CD8-positive, alpha-beta memory T cell (primary cell): ENCODE results near the gene BCAP31. TPM values are rescaled to one million over a fixed set of nuclear protein-coding genes. Genes with fewer than 3 reads are reported as not detected.

Experiments used
- CTCF ChIA-PET: fragments of 350-600 bp; sonication (Branson Sonifier 250); formaldehyde crosslinking; loops from one replicate; lab custom pipeline; 2021; ENCODE audit warnings: antibody characterized with exemption; lab: Charles Lee
- POLR2A ChIA-PET: fragments of 350-600 bp; sonication (Branson Sonifier 250); formaldehyde crosslinking; loops from one replicate; lab custom pipeline; 2021; ENCODE audit warnings: antibody characterized with exemption; lab: Charles Lee
- DNase-seq, 5 donors: peaks; one replicate each; pipeline versions ENCODE4 v3.0.0 to v3.0.0-alpha.2; 2020 to 2022; ENCODE audit warnings: mixed read lengths in 1 of 5
- H3K27ac ChIP-seq: one replicate; pipeline ENCODE4 v1.7.0; 2013; ENCODE audit warnings: low read depth, mild to moderate bottlenecking, low read length, moderate library complexity
- H3K27me3 ChIP-seq: 2 replicates; pipeline ENCODE4 v1.7.0; 2013; ENCODE audit warnings: low read length, mild to moderate bottlenecking; ENCODE audit not compliant: insufficient read depth, poor library complexity, severe bottlenecking
- H3K36me3 ChIP-seq: 2 replicates; pipeline ENCODE4 v1.7.0; 2013; ENCODE audit warnings: mild to moderate bottlenecking, low read length, moderate library complexity; ENCODE audit not compliant: insufficient read depth
- H3K4me1 ChIP-seq: 2 replicates; pipeline ENCODE4 v1.7.0; 2013; ENCODE audit warnings: mild to moderate bottlenecking, low read length, moderate library complexity; ENCODE audit not compliant: insufficient read depth
- H3K4me3 ChIP-seq: 2 replicates; pipeline ENCODE4 v1.7.0; 2013; ENCODE audit warnings: mild to moderate bottlenecking, low read length
- H3K9me3 ChIP-seq: 2 replicates; pipeline ENCODE4 v1.7.0; 2013; ENCODE audit warnings: mild to moderate bottlenecking, low read length
- H3K27ac Mint-ChIP-seq, 8 donors: one replicate each; pipeline ENCODE4 v1.8.0; 2020 to 2021; ENCODE audit warnings: mixed read lengths in 8 of 8, mild to moderate bottlenecking in 6 of 8, inconsistent platforms in 3 of 8, moderate library complexity in 3 of 8
- H3K27me3 Mint-ChIP-seq, 2 donors: one replicate each; pipeline ENCODE4 v1.8.0; 2020 to 2021; ENCODE audit warnings: mixed read lengths in 2 of 2, mild to moderate bottlenecking in 1 of 2, moderate library complexity in 1 of 2
- H3K36me3 Mint-ChIP-seq, 3 donors: one replicate each; pipeline ENCODE4 v1.8.0; 2020 to 2021; ENCODE audit warnings: mixed read lengths in 3 of 3, inconsistent platforms in 1 of 3, mild to moderate bottlenecking in 1 of 3
- H3K4me1 Mint-ChIP-seq, 3 donors: one replicate each; pipeline ENCODE4 v1.8.0; 2020 to 2021; ENCODE audit warnings: mixed read lengths in 3 of 3, inconsistent platforms in 1 of 3, mild to moderate bottlenecking in 1 of 3
- H3K4me3 Mint-ChIP-seq, 7 donors: one replicate each; pipeline ENCODE4 v1.8.0; 2020 to 2021; ENCODE audit warnings: mixed read lengths in 7 of 7, mild to moderate bottlenecking in 6 of 7, moderate library complexity in 4 of 7, inconsistent platforms in 2 of 7
- H3K9me3 Mint-ChIP-seq, 5 donors: one replicate each; pipeline ENCODE4 v1.8.0; 2020 to 2022; ENCODE audit warnings: mixed read lengths in 5 of 5, mild to moderate bottlenecking in 3 of 5, moderate library complexity in 2 of 5, inconsistent platforms in 1 of 5
- polyA plus RNA-seq: library from polyadenylated mRNA; unstranded; fragments of 300-500 nt; fragmentation: Illumina TruSeq; gene quantifications from one replicate; pipeline ENCODE4 v1.2.3, GENCODE V29; 2021
- total RNA-seq, 2 experiments: library from RNA; stranded (reverse); gene quantifications; one replicate each; pipeline ENCODE4 v1.2.3, GENCODE V29; 2021

Gene BCAP31
- total and polyA plus RNA-seq, 3 experiments from 2014 or later: 140 to 333 (median 153) TPM

- CTCF ChIA-PET: no interaction called here
- Mint-ChIP-seq H3K4me1 (no peaks in the 10 kb centered on the region), H3K27ac (no peak overlapping the region), H3K27me3 (peaks cover 0 to 5% of the 10 kb centered on the region in 2 donors), H3K4me3 (peak overlapping the region in 3 of 7 donors; percentile 37 to 55 (median 38)), H3K36me3 (peaks cover 0 to 2% (median 0%) of the 10 kb centered on the region in 3 donors), H3K9me3 (no peaks in the 10 kb centered on the region)
- H3K4me3 ChIP-seq: no peak overlapping the region
- no peaks in the 10 kb centered on the region for H3K9me3 ChIP-seq
- no peaks in the 10 kb centered on the region for H3K36me3 ChIP-seq
- H3K27ac ChIP-seq: peak overlapping the region; percentile 31
- POLR2A ChIA-PET: no interaction called here
- H3K27me3 ChIP-seq: no peaks in the 10 kb centered on the region
- no peak for DNase-seq
- H3K4me1 ChIP-seq: no peaks in the 10 kb centered on the region
Observed at GRCh38 chrX:153690466-153690865, 33.7 kb downstream of the BCAP31 start.

GRCh38 chrX:153689654-153690465 lies 34.3 kb downstream of the BCAP31 start:
- peak overlapping the region; percentile 31 for H3K27ac ChIP-seq
- no peaks in the 10 kb centered on the region for H3K36me3 ChIP-seq
- H3K27me3 Mint-ChIP-seq: peaks cover 0 to 5% of the 10 kb centered on the region in 2 donors
- H3K9me3 Mint-ChIP-seq: no peaks in the 10 kb centered on the region
- H3K27me3 ChIP-seq: no peaks in the 10 kb centered on the region
- no peak for DNase-seq
- no peak overlapping the region for H3K27ac Mint-ChIP-seq
- H3K9me3 ChIP-seq: no peaks in the 10 kb centered on the region
- no peaks in the 10 kb centered on the region for H3K4me1 ChIP-seq
- H3K4me3 Mint-ChIP-seq: peak overlapping the region in 4 of 7 donors; percentile 37 to 59 (median 41)
- no peaks in the 10 kb centered on the region for H3K4me1 Mint-ChIP-seq
- H3K4me3 ChIP-seq: no peak overlapping the region
- ChIA-PET POLR2A (no interaction called here), CTCF (no interaction called here)
- H3K36me3 Mint-ChIP-seq: peaks cover 0 to 2% (median 0%) of the 10 kb centered on the region in 3 donors

- no peaks in the 10 kb centered on the region for H3K36me3 Mint-ChIP-seq
- DNase-seq: no peak
- Histone ChIP-seq H3K27ac (peak overlapping the region; percentile 31), H3K4me3 (no peak overlapping the region), H3K27me3 (no peaks in the 10 kb centered on the region), H3K9me3 (no peaks in the 10 kb centered on the region), H3K4me1 (no peaks in the 10 kb centered on the region), H3K36me3 (no peaks in the 10 kb centered on the region)
- ChIA-PET CTCF (no interaction called here), POLR2A (no interaction called here)
- H3K27me3 Mint-ChIP-seq: peaks cover 2 to 5% of the 10 kb centered on the region in 2 donors
- H3K4me1 Mint-ChIP-seq: no peaks in the 10 kb centered on the region
- H3K9me3 Mint-ChIP-seq: no peaks in the 10 kb centered on the region
- no peak overlapping the region for H3K27ac Mint-ChIP-seq
- no peak overlapping the region for H3K4me3 Mint-ChIP-seq
Observed at GRCh38 chrX:153688911-153689590, 35.1 kb downstream of the BCAP31 start.

- Mint-ChIP-seq H3K36me3 (no peaks in the 10 kb centered on the region), H3K4me1 (no peaks in the 10 kb centered on the region), H3K4me3 (no peak overlapping the region), H3K9me3 (no peaks in the 10 kb centered on the region), H3K27me3 (peaks cover 3 to 5% of the 10 kb centered on the region in 2 donors), H3K27ac (no peak overlapping the region)
- H3K4me1 ChIP-seq: no peaks in the 10 kb centered on the region
- H3K27ac ChIP-seq: no peak overlapping the region
- H3K27me3 ChIP-seq: no peaks in the 10 kb centered on the region
- H3K9me3 ChIP-seq: no peaks in the 10 kb centered on the region
- POLR2A ChIA-PET: no interaction called here
- no peak for DNase-seq
- no peaks in the 10 kb centered on the region for H3K36me3 ChIP-seq
- CTCF ChIA-PET: no interaction called here
- no peak overlapping the region for H3K4me3 ChIP-seq
Observed at GRCh38 chrX:153688506-153688905, 35.7 kb downstream of the BCAP31 start.

DNA sequence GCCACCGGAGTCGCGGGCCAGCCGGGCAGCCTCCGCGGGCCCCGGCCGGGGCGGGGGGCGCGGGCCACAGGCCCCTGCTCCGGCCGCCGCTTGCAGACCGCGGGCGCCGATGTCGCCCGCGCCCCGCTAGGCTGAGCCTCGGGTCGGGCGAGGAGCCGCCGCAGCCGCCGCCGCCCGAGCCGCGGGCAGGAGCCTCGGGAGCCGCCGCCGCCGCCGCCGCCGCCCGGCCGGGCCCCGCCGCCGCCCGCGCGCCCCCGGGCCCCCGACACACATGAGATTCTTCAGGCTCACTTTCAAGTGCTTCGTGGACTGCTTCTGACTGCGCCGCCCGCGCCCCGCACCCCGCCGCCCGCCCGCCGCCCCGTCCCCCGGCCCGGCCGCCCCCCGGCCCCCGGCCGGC lies 36.1 kb downstream of the BCAP31 start:
- no peak for DNase-seq
- Mint-ChIP-seq H3K36me3 (no peaks in the 10 kb centered on the region), H3K4me1 (no peaks in the 10 kb centered on the region), H3K27ac (no peak overlapping the region), H3K27me3 (peaks cover 5% of the 10 kb centered on the region in 2 donors), H3K9me3 (no peaks in the 10 kb centered on the region), H3K4me3 (no peak overlapping the region)
- H3K27ac ChIP-seq: no peak overlapping the region
- H3K4me3 ChIP-seq: no peak overlapping the region
- no peaks in the 10 kb centered on the region for H3K9me3 ChIP-seq
- CTCF ChIA-PET: interaction anchor here (1.0 kb wide), 1 partner anchor 20 kb away, joined by 3 read pairs; no protein-coding TSS in a partner anchor
- H3K36me3 ChIP-seq: no peaks in the 10 kb centered on the region
- no peaks in the 10 kb centered on the region for H3K27me3 ChIP-seq
- no peaks in the 10 kb centered on the region for H3K4me1 ChIP-seq
- POLR2A ChIA-PET: no interaction called here

GRCh38 chrX:153687121-153688039 lies 36.8 kb downstream of the BCAP31 start, which contains the start of gene SLC6A8:
Gene SLC6A8, plus strand, starts transcription at chrX:153687926. Its CDS starts 649 bp downstream, at chrX:153688575.
- H3K4me3 ChIP-seq: no peak within 1 kb of the TSS
- Mint-ChIP-seq H3K4me1 (no peaks in the 10 kb centered on the region), H3K27me3 (peaks cover 5 to 10% of the 10 kb centered on the region in 2 donors), H3K36me3 (no peaks in the 10 kb centered on the region), H3K9me3 (no peaks in the 10 kb centered on the region), H3K4me3 (peak within 1 kb of the TSS; percentile 40 to 88 (median 71)), H3K27ac (peak within 1 kb of the TSS in 2 of 8 donors; percentile 38 to 66)
- POLR2A ChIA-PET: no interaction called here
- no peaks in the 10 kb centered on the region for H3K27me3 ChIP-seq
- no peaks in the 10 kb centered on the region for H3K4me1 ChIP-seq
- peak in 4 of 5 donors; percentile 19 to 52 (median 27) for DNase-seq
- CTCF ChIA-PET: interaction anchor here (1.0 to 1.6 kb wide), 4 partner anchors 19 to 238 kb away, joined by 3 to 5 read pairs (median 4); no protein-coding TSS in a partner anchor
- no peaks in the 10 kb centered on the region for H3K9me3 ChIP-seq
- no peaks in the 10 kb centered on the region for H3K36me3 ChIP-seq
- H3K27ac ChIP-seq: peak within 1 kb of the TSS; percentile 54

DNA sequence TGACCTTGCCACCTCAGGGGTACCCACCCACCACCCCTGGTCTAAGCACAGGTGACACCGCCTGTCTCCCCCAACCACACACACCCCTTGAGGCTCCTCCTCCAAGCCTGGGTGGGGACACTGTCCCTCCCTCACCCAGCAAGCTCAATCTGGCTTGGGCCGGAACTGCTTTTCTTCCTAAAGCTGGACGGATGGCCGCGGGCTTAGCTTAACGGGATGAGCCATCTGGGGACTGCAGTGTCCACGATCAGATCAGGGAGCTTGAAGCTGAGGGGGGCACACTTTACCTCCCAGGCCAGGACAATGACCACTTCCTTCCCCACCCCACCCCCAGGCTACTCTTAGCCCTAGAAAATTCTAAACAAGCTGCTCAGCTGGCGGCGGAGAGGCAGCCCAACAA lies 37.5 kb downstream of the BCAP31 start:
- DNase-seq: no peak
- peaks cover 5 to 10% of the 10 kb centered on the region in 2 donors for H3K27me3 Mint-ChIP-seq
- POLR2A ChIA-PET: no interaction called here
- H3K9me3 ChIP-seq: no peaks in the 10 kb centered on the region
- no peaks in the 10 kb centered on the region for H3K36me3 ChIP-seq
- peak overlapping the region in 5 of 7 donors; percentile 26 to 59 (median 40) for H3K4me3 Mint-ChIP-seq
- H3K4me3 ChIP-seq: no peak overlapping the region
- no peaks in the 10 kb centered on the region for H3K9me3 Mint-ChIP-seq
- no peaks in the 10 kb centered on the region for H3K27me3 ChIP-seq
- no peaks in the 10 kb centered on the region for H3K4me1 ChIP-seq
- CTCF ChIA-PET: interaction anchor here (1.1 to 1.6 kb wide), 3 partner anchors 18 to 239 kb away, joined by 3 to 5 read pairs (median 4); no protein-coding TSS in a partner anchor
- peak overlapping the region; percentile 54 for H3K27ac ChIP-seq
- H3K27ac Mint-ChIP-seq: no peak overlapping the region
- H3K36me3 Mint-ChIP-seq: no peaks in the 10 kb centered on the region
- H3K4me1 Mint-ChIP-seq: no peaks in the 10 kb centered on the region
